ENCODE results near the gene CXCL3. TPM values are rescaled to one million over a fixed set of nuclear protein-coding genes. Genes with fewer than 3 reads are reported as not detected.

Gene CXCL3
- total RNA-seq, 1 experiment from 2014 or later, result 11.1 TPM

Small RNA genes lying within 50 kb of the gene (small RNA-seq; reads per million reads assigned to genes)
- 0 reads per million in 2 experiments for gene RN7SL218P

Other genes with a start within 250 kb of the CXCL3 start
- gene CXCL6, start 202.0 kb downstream of the CXCL3 start, total RNA-seq (2014; rRNA removed; shearing (Covaris generic)), result not detected in 2 replicates
- 0.27 TPM in 1 of 2 replicates, not detected in the other for gene PF4V1, start 185.4 kb downstream of the CXCL3 start, total RNA-seq (2014; rRNA removed; shearing (Covaris generic))
- 507 and 527 TPM in 2 replicates for gene CXCL1, start 169.3 kb downstream of the CXCL3 start, total RNA-seq (2014; rRNA removed; shearing (Covaris generic))
- not detected in 2 replicates for gene PF4, start 56.7 kb downstream of the CXCL3 start, total RNA-seq (2014; rRNA removed; shearing (Covaris generic))
- not detected in 2 replicates for gene PPBP, start 50.5 kb downstream of the CXCL3 start, total RNA-seq (2014; rRNA removed; shearing (Covaris generic))
- gene CXCL5, start 40.0 kb downstream of the CXCL3 start, total RNA-seq (2014; rRNA removed; shearing (Covaris generic)), result 155 and 183 TPM in 2 replicates
- 95.2 and 101 TPM in 2 replicates for gene CXCL2, start 60.5 kb upstream of the CXCL3 start, total RNA-seq (2014; rRNA removed; shearing (Covaris generic))
- 48.9 and 57.6 TPM in 2 replicates for gene MTHFD2L, start 119.4 kb upstream of the CXCL3 start, total RNA-seq (2014; rRNA removed; shearing (Covaris generic))